DMS114 treated with DMSO at 0.1 percent for 48 hours (cell line): Measurements from ENCODE around the gene SCARF2.
"Not testable (repeated sequence)": the region's sequence is repeated elsewhere in the genome, so short reads cannot be mapped to it uniquely, and the experiment has no call there.

ENCODE experiments used
- DNase-seq: peaks from one replicate; lab custom pipeline; 2025; ENCODE audit not compliant: unreplicated experiment; lab: John Stamatoyannopoulos, UW

Gene SCARF2

DNA sequence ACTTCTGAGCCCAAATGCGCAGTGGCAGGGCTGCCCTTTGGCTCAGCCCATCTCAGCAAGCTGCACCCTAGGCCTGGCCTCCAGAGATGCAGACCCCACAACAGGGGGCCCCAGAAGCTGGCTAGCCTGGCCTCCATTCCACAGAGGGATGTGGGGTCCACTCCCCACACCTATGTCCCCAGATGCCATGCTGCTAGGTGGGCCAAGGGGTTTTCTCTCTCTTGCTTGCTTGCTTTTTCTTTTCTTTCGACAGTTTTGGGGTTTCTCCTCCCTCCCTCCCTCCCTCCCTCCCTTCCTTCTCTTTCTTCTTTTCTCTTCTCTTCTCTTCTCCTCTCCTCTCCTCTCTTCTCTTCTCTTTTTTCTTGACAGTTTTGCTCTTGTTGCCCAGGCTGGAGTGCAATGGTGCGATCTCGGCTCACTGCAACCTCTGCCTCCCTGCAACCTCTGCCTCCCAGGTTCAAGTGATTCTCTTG, 9.6 kb downstream of the SCARF2 start:
- DNase-seq, result no peak

- DNase-seq, result no peak
Measured at GRCh38 chr22:20427104-20427944, 10.3 kb downstream of the SCARF2 start.

GRCh38 chr22:20426259-20426615, 11.4 kb downstream of the SCARF2 start:
- DNase-seq, result no peak

- no peak for DNase-seq
Measured at GRCh38 chr22:20425566-20426258, 11.9 kb downstream of the SCARF2 start.

DNA sequence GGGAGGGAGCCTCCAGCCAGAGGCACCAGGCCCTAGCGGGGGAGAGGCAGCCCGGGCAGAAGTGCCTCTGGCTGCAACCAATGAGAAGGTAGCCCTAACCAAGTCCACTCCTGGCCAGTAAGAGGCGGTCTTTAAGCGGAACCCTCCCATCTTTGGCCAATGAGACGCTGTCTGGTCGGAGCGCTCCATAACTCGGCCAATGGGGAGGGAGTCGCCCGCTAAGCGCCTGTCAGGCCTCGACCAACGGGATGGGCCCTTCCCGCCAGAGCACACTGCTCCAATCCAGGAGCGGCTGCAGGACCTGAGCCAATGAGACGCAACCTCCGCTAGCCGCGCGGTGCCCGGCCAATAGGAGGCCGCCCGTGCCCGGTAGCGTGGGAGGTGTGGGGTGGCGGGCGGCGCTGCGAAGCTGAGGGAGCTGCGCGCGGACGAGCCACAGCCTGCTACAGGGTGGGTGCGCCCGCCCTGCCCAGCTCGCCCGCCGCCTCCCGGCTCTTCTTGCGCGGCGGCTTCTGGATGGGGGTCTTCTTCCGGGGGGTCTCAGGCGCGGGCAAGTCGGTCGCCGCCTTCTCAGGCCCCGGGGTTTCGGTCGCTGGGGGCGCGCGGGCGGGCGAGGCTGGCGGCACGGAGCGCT, 12.6 kb downstream of the SCARF2 start:
- DNase-seq, result no peak

DNA sequence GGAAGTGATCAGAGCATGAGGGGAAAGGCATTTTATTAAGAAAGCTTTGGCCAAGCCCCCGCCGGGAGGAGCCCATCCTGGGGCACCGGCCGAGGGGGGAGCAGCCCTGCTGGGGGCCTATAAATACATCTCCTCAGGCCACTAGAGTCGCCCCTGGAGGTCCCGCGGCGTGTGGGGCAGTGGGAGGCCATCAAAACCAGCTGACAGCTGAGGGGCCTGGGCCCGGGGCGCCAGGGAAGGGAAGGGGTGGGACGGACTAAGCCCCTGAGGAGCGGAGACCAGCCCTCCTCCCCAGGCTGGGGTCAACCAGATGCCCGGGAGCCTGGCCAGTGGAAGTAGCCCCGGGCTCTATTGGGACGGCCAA, 13.1 kb downstream of the SCARF2 start:
- no peak for DNase-seq

- DNase-seq, result no peak
Measured at GRCh38 chr22:20423906-20424551, 13.6 kb downstream of the SCARF2 start.

DNA sequence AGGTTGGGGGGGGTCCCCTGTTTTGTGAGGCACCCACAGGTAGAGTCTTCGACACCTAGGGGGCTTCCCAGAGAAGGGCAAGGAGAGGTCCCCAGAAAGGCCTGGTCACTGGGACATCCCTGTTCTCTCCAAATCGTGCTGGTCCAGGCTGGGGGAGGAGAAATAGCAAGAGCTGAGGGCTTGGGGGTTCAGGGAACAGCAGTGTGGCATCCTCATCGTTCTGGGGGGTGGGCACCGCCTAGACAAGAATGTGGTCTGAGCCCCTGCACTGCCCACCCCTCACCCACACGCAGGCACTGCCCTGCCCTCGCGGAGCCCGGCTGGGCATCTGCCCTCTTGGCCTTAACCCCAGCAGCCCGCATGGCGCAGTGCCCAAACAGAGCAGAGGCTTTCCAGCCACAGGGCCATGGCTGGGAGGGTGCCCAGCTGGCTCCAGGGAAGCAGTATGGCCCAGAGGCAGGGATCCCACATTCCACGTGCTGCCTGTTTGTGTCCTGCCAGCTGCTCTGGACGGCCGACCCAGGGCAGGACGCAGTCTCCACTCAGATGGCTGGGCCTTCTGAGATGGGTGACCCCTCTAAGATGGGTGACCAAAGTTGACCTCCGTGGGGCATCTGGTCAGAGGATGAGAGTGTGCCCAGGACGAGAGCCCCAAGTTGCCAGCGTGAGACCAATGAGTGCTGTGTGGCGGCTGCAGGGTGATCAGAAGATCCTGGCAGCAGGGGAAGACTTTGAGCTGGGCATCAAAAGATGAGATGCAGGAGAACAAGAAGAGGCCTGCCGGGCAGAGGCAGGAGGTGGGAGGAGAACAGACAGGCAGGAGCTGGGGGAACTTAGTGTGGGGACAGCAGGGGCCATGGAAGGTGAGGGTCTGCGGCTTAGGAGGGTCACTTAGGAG, 14.4 kb downstream of the SCARF2 start:
- no peak for DNase-seq

GRCh38 chr22:20422271-20423007, 15.2 kb downstream of the SCARF2 start:
- DNase-seq, result no peak

DNA sequence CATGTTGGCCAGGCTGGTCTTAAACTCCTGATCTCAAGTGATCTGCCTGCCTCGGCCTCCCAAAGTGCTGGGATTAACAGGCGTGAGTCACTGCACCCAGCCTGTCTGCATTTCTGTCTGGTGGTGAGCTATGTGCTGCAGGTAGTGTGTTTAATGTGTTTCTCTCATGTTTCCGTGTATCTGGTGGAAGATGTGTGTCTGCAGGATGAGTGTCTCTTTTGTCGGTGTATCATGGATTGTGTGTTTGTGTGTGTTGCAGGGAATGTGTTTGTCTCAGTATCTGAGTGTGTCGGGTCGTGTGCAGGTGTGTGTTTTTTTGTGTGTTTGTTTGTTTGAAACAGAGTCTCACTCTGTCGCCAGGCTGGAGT, 16.1 kb downstream of the SCARF2 start:
- no peak for DNase-seq

DNA sequence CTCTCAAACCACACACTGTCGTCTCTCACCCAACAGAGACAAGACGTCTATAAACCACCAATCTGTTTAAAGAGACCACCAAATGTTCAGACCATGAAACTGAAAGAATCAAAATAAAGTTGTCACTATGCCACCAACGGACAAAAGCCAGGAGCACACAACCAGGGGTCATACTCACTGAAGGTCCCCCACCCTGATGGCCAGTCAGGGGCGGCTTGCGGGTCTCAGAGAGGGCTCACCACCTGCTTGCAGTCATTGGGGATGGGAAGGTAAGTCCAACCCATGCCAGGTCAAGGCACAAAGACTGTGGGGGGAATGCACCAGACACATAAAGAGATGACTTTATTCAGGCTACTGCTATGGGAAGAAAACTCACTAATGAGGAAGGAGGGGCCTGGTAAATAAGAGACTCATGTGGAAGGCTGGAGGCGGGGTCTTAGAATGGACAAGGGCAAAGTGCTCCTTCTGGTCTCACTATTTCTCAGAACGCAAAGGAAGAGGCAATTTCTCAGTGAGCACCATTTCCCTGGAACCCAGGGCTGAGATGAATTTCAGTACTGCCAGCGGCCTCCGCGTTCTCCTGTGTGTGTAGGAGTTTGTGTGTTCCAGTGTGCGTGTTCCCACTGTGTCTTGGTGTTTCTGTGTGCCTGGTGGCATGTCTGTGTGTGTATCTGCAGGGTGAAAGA, 17.3 kb downstream of the SCARF2 start:
- no peak for DNase-seq

- no peak for DNase-seq
Measured at GRCh38 chr22:20419664-20419951, 18.0 kb downstream of the SCARF2 start.

GRCh38 chr22:20418211-20418788, 19.3 kb downstream of the SCARF2 start:
- peak; percentile 72 for DNase-seq

DNA sequence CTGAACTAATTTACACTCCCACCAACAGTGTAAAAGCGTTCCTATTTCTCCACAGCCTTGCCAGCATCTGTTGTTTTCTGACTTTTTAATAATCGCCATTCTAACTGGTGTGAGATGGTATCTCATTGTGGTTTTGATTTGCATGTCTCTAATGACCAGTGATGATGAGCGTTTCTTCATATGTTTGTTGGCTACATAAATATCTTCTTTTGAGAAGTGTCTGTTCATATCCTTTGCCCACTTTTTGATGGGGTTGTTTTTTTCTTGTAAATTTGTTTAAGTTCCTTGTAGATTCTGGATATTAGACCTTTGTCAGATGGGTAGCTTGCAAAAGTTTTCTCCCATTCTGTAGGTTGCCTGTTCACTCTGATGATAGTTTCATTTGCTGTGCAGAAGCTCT, 21.9 kb downstream of the SCARF2 start:
- DNase-seq, result not testable (repeated sequence)

DNA sequence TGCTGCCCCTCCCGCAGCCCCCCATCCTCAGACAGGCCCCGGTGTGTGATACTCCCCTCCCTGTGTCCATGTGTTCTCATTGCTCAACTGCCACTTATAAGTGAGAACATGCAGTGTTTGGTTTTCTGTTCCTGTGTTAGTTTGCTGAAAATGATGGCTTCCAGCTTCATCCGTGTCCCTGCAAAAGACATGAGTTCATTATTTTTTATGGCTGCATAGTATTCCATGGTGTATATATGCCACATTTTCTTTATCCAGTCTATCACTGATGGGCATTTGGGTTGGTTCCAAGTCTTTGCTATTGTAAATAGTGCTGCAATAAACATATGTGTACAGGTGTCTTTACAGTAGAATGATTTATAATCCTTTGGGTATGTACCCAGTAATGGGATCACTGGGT, 22.4 kb downstream of the SCARF2 start:
- DNase-seq, result not testable (repeated sequence)

DNA sequence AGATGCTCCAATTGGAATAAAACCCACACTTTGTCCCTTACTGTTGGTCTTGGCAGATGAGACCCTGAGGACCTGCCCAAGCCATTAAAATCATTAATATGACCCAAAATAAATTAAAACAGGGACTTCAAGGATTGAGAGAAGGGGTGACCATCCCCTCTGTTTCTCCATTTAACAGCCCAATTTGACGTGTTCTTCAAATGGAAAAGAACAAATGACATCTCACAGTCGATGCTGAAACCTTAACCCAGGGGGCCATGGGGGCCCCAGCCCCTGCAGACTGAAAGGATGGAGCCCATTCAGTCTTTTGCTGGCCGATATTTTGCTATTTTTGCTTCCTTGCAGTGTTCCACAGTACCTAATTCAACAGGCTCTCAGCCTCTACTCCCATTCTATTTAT, 23.2 kb downstream of the SCARF2 start:
- no peak for DNase-seq

- no peak for DNase-seq
Measured at GRCh38 chr22:20414059-20414440, 23.6 kb downstream of the SCARF2 start.

- no peak for DNase-seq
Measured at GRCh38 chr22:20413217-20414058, 24.2 kb downstream of the SCARF2 start.
